GM18526 (cell line): ENCODE measurements around the gene BORCS6.
A peak's percentile ranks its signal among the peaks of the same experiment; 100 is the strongest.

Source experiments
- POLR2A ChIP-seq: IDR thresholded peaks from 3 replicates; pipeline ENCODE4 v1.6.1; 2011; ENCODE audit not compliant: insufficient read length; ENCODE audit errors: extremely low read depth

BORCS6 gene

GRCh38 chr17:8189711-8190477 is at the start of gene BORCS6:
Gene BORCS6, minus strand, starts transcription at chr17:8190180. Its CDS starts 40 bp downstream, at chr17:8190140.
- TF ChIP-seq POLR2A: peak; percentile 84

- no peak for TF ChIP-seq POLR2A
Measured at GRCh38 chr17:8237886-8238285, 47.9 kb upstream of the BORCS6 start.

- no peak for TF ChIP-seq POLR2A
Measured at GRCh38 chr17:8237175-8237574, 47.2 kb upstream of the BORCS6 start.

- no peak for TF ChIP-seq POLR2A
Measured at GRCh38 chr17:8235676-8236075, 45.7 kb upstream of the BORCS6 start.

- no peak for TF ChIP-seq POLR2A
Measured at GRCh38 chr17:8234361-8235270, 44.6 kb upstream of the BORCS6 start.

- TF ChIP-seq POLR2A: no peak
Measured at GRCh38 chr17:8231701-8232100, 41.7 kb upstream of the BORCS6 start.

- TF ChIP-seq POLR2A: no peak
Measured at GRCh38 chr17:8227238-8227581, 37.2 kb upstream of the BORCS6 start.

GRCh38 chr17:8226536-8227237 is 36.7 kb upstream of the BORCS6 start:
- no peak for TF ChIP-seq POLR2A

- no peak for TF ChIP-seq POLR2A
Measured at GRCh38 chr17:8225813-8226535, 36.0 kb upstream of the BORCS6 start.

- no peak for TF ChIP-seq POLR2A
Measured at GRCh38 chr17:8224891-8225812, 35.2 kb upstream of the BORCS6 start.

- no peak for TF ChIP-seq POLR2A
Measured at GRCh38 chr17:8223356-8224126, 33.6 kb upstream of the BORCS6 start.

- peak; percentile 66 for TF ChIP-seq POLR2A
Measured at GRCh38 chr17:8222630-8223355, 32.8 kb upstream of the BORCS6 start.

GRCh38 chr17:8222380-8222629 is 32.3 kb upstream of the BORCS6 start:
- TF ChIP-seq POLR2A: no peak
